Fibroblast of villous mesenchyme (primary cell): ENCODE measurements around the gene PNMT. TPM values are rescaled to one million over a fixed set of nuclear protein-coding genes. Genes with fewer than 3 reads are reported as not detected.
A peak's percentile ranks its signal among the peaks of the same experiment; 100 is the strongest.

ENCODE experiments used
- DNase-seq: peaks from one replicate; pipeline ENCODE4 v3.0.0-alpha.2; 2010; ENCODE audit warnings: low read depth
- H3K4me3 ChIP-seq: 2 replicates; pipeline ENCODE4 v1.5.1; 2011; ENCODE audit warnings: low read depth, mild to moderate bottlenecking, low read length
- CTCF ChIP-seq: IDR thresholded peaks from 2 replicates; pipeline ENCODE4 v1.5.1; 2012; ENCODE audit warnings: low read depth, mild to moderate bottlenecking, low read length; ENCODE audit not compliant: insufficient read depth
- total RNA-seq: library from RNA; depleted of rRNA; stranded (reverse); fragments of >200 nt; gene quantifications from 2 replicates; pipeline ENCODE4 v1.2.3, GENCODE V29; 2012

The PNMT gene
- total RNA-seq, 1 donor, result not detected

GRCh38 chr17:39628655-39629493 is 39.4 kb upstream of the PNMT start:
- no peak for TF ChIP-seq CTCF
- H3K4me3 ChIP-seq, result no peak overlapping the region
- DNase-seq, result no peak

GRCh38 chr17:39629494-39629880 is 38.8 kb upstream of the PNMT start:
- no peak for TF ChIP-seq CTCF
- H3K4me3 ChIP-seq, result no peak overlapping the region
- no peak for DNase-seq

GRCh38 chr17:39629898-39630297 is 38.4 kb upstream of the PNMT start:
- no peak for TF ChIP-seq CTCF
- no peak overlapping the region for H3K4me3 ChIP-seq
- peak; percentile 29 for DNase-seq

- no peak for DNase-seq
- no peak for TF ChIP-seq CTCF
- no peak overlapping the region for H3K4me3 ChIP-seq
Measured at GRCh38 chr17:39631403-39631802, 36.9 kb upstream of the PNMT start.

- DNase-seq, result no peak
- TF ChIP-seq CTCF, result no peak
- H3K4me3 ChIP-seq, result no peak overlapping the region
Measured at GRCh38 chr17:39632153-39632941, 35.9 kb upstream of the PNMT start.

GRCh38 chr17:39633570-39634183 is 34.6 kb upstream of the PNMT start:
- no peak overlapping the region for H3K4me3 ChIP-seq
- no peak for DNase-seq
- no peak for TF ChIP-seq CTCF
